CD4-positive, alpha-beta T cell treated with Interleukin-21 for 1 hour (primary cell): ENCODE results near the gene KRTAP21-3.
"Not testable (repeated sequence)": the region's sequence is repeated elsewhere in the genome, so short reads cannot be mapped to it uniquely, and the experiment has no call there.

Source experiments
- DNase-seq: peaks from one replicate; pipeline ENCODE4 v3.0.0-alpha.2; 2020

KRTAP21-3 gene

GRCh38 chr21:30718239-30718909 is at the start of gene KRTAP21-3:
TSS of gene KRTAP21-3 (minus strand) at chr21:30718777. CDS start at chr21:30718759, 18 bp downstream.
- no peak for DNase-seq

GRCh38 chr21:30760776-30761175 is 42.2 kb upstream of the KRTAP21-3 start:
- DNase-seq, result no peak

GRCh38 chr21:30758306-30758705 is 39.7 kb upstream of the KRTAP21-3 start:
- DNase-seq, result no peak

GRCh38 chr21:30755328-30755727 is 36.8 kb upstream of the KRTAP21-3 start, which contains the start of gene KRTAP21-1:
TSS of gene KRTAP21-1 (minus strand) at chr21:30755428. CDS start at chr21:30755378, 50 bp downstream.
- DNase-seq, result not testable (repeated sequence)

GRCh38 chr21:30747159-30747558 is 28.6 kb upstream of the KRTAP21-3 start, which contains the start of gene KRTAP21-2:
TSS of gene KRTAP21-2 (minus strand) at chr21:30747259. CDS start at chr21:30747202, 57 bp downstream.
- DNase-seq, result no peak

GRCh38 chr21:30740462-30740861 is 21.9 kb upstream of the KRTAP21-3 start:
- DNase-seq, result no peak

- DNase-seq, result no peak
Measured at GRCh38 chr21:30733026-30733425, 14.4 kb upstream of the KRTAP21-3 start.

GRCh38 chr21:30726726-30727125 is 8.1 kb upstream of the KRTAP21-3 start:
- no peak for DNase-seq

- DNase-seq, result no peak
Measured at GRCh38 chr21:30719401-30719800, 824 bp upstream of the KRTAP21-3 start.

- DNase-seq, result no peak
Measured at GRCh38 chr21:30717105-30717504, 1.5 kb downstream of the KRTAP21-3 start.

GRCh38 chr21:30714946-30715345 is 3.6 kb downstream of the KRTAP21-3 start:
- no peak for DNase-seq

- DNase-seq, result no peak
Measured at GRCh38 chr21:30714456-30714855, 4.1 kb downstream of the KRTAP21-3 start.

- no peak for DNase-seq
Measured at GRCh38 chr21:30713766-30714165, 4.8 kb downstream of the KRTAP21-3 start.

- no peak for DNase-seq
Measured at GRCh38 chr21:30710499-30710898, 8.1 kb downstream of the KRTAP21-3 start.

- DNase-seq, result no peak
Measured at GRCh38 chr21:30707409-30707808, 11.2 kb downstream of the KRTAP21-3 start.

- no peak for DNase-seq
Measured at GRCh38 chr21:30695956-30696355, 22.6 kb downstream of the KRTAP21-3 start.

GRCh38 chr21:30689822-30690221 is 28.8 kb downstream of the KRTAP21-3 start:
- no peak for DNase-seq

- DNase-seq, result no peak
Measured at GRCh38 chr21:30684506-30684905, 34.1 kb downstream of the KRTAP21-3 start.

- DNase-seq, result no peak
Measured at GRCh38 chr21:30680586-30680985, 38.0 kb downstream of the KRTAP21-3 start.

GRCh38 chr21:30676737-30677136 is 41.8 kb downstream of the KRTAP21-3 start:
- DNase-seq, result no peak

GRCh38 chr21:30674312-30674711 is 44.3 kb downstream of the KRTAP21-3 start:
- DNase-seq, result no peak

GRCh38 chr21:30672985-30673650 is 45.5 kb downstream of the KRTAP21-3 start:
- DNase-seq, result no peak

- DNase-seq, result no peak
Measured at GRCh38 chr21:30668776-30669175, 49.8 kb downstream of the KRTAP21-3 start.
